ENCODE measurements around the gene OR2J3. TPM values are rescaled to one million over a fixed set of nuclear protein-coding genes. Genes with fewer than 3 reads are reported as not detected.
"Not testable (repeated sequence)": the region's sequence is repeated elsewhere in the genome, so short reads cannot be mapped to it uniquely, and the experiment has no call there.

The OR2J3 gene
- total RNA-seq, 1 donor from 2014 or later: not detected

DNA sequence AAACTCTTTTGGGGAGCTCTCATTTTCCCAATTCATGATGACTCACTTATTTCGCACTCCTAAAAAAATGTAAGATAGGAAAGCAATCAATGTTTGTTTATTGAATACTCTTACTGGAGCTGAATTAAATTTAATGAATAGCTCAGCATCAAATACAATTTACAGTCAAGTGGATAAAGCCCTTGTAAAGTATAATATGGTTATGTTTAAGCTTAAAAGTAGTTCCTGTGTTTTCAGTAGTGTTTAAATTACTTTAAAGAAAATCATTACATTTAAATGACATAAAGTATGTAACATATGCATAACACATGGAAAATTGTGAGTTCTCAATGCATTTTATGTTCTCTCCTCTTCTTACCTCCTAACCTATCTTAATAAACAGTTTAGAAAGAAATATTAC, 20.6 kb upstream of the OR2J3 start, which contains the start of gene OR2B3:
TSS of gene OR2B3 (minus strand) at position 101 of the 400 bp plus-strand sequence. CDS start at position 36, 65 bp downstream.
- TF ChIP-seq CTCF (IDR thresholded peaks at IDR 0.05): no peak
- Mint-ChIP-seq H3K9me3 (ENCODE audit: unreplicated experiment) (no peaks in the 10 kb centered on the region), H3K27me3 (ENCODE audit: unreplicated experiment) (no peaks in the 10 kb centered on the region), H3K4me1 (ENCODE audit: unreplicated experiment) (no peaks in the 10 kb centered on the region), H3K36me3 (ENCODE audit: unreplicated experiment) (no peaks in the 10 kb centered on the region), H3K27ac (ENCODE audit: unreplicated experiment) (no peak within 1 kb of the TSS), H3K4me3 (ENCODE audit: unreplicated experiment) (no peak within 1 kb of the TSS)
- DNase-seq (ENCODE audit: extremely low spot score, unreplicated experiment): no peak

DNA sequence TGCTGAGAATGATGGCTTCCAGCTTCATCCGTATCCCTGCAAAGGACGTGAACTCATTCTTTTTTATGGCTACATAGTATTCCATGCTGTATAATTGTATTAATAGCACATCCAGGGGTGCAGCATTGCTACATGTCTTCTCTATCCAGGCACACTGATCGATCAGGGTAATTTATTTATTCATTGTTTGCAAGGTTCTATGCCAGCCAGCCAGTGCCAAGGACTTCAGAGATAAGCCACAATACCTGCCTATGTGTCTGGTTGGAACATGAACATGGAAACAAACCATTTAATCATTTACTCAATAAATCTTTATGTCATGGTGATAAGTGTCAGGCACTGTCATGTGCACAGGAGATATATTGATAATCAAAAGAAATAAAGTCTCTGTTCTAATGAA, 14.9 kb upstream of the OR2J3 start:
- DNase-seq (ENCODE audit: extremely low spot score, unreplicated experiment): no peak
- Mint-ChIP-seq H3K27ac (ENCODE audit: unreplicated experiment) (no peak overlapping the region), H3K9me3 (ENCODE audit: unreplicated experiment) (no peaks in the 10 kb centered on the region), H3K4me3 (ENCODE audit: unreplicated experiment) (no peak overlapping the region), H3K27me3 (ENCODE audit: unreplicated experiment) (peaks cover 8% of the 10 kb centered on the region), H3K4me1 (ENCODE audit: unreplicated experiment) (no peaks in the 10 kb centered on the region), H3K36me3 (ENCODE audit: unreplicated experiment) (no peaks in the 10 kb centered on the region)
- no peak for TF ChIP-seq CTCF (IDR thresholded peaks at IDR 0.05)

GRCh38 chr6:29097803-29098202, 10.1 kb upstream of the OR2J3 start:
- no peak for DNase-seq (ENCODE audit: extremely low spot score, unreplicated experiment)
- Mint-ChIP-seq H3K9me3 (ENCODE audit: unreplicated experiment) (no peaks in the 10 kb centered on the region), H3K27ac (ENCODE audit: unreplicated experiment) (no peak overlapping the region), H3K4me3 (ENCODE audit: unreplicated experiment) (no peak overlapping the region), H3K36me3 (ENCODE audit: unreplicated experiment) (no peaks in the 10 kb centered on the region), H3K27me3 (ENCODE audit: unreplicated experiment) (peaks cover 8% of the 10 kb centered on the region), H3K4me1 (ENCODE audit: unreplicated experiment) (no peaks in the 10 kb centered on the region)
- no peak for TF ChIP-seq CTCF (IDR thresholded peaks at IDR 0.05)

DNA sequence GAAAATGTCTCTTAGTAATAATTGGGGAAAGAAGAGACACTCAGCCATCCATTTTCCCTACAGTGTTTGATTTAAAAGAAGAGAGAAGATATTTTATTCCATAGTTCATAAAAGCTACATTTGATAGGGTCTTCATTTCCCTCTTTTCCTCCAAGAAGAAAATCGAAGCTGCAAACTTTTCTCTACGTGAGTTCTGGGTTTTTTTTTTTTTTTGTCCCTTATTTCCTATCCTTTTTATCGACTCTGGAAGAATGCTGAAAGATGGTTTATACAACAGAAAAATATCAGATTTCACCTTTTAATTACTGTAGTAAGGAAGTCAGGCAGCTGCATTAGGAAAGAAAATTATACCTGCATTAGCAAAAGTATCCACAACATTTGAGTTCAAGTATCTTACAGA, 8.7 kb upstream of the OR2J3 start, which contains the start of gene OR2J1:
TSS of gene OR2J1 (plus strand) at position 301 of the 400 bp plus-strand sequence. CDS start 1,453 bp downstream, outside the sequence.
- H3K9me3 Mint-ChIP-seq (ENCODE audit: unreplicated experiment): no peaks in the 10 kb centered on the region
- no peak for DNase-seq (ENCODE audit: extremely low spot score, unreplicated experiment)
- H3K27ac Mint-ChIP-seq (ENCODE audit: unreplicated experiment): no peak within 1 kb of the TSS
- no peaks in the 10 kb centered on the region for H3K4me1 Mint-ChIP-seq (ENCODE audit: unreplicated experiment)
- TF ChIP-seq CTCF (IDR thresholded peaks at IDR 0.05): no peak
- H3K27me3 Mint-ChIP-seq (ENCODE audit: unreplicated experiment): peaks cover 8% of the 10 kb centered on the region
- H3K4me3 Mint-ChIP-seq (ENCODE audit: unreplicated experiment): no peak within 1 kb of the TSS
- H3K36me3 Mint-ChIP-seq (ENCODE audit: unreplicated experiment): no peaks in the 10 kb centered on the region

DNA sequence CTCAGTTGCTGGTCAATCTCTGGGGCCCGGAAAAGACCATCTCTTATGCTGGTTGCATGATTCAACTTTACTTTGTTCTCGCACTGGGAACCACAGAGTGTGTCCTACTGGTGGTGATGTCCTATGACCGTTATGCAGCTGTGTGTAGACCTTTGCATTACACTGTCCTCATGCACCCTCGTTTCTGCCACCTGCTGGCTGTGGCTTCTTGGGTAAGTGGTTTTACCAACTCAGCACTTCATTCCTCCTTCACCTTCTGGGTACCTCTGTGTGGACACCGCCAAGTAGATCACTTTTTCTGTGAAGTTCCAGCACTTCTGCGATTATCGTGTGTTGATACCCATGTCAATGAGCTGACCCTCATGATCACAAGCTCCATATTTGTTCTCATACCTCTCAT, 4.3 kb downstream of the OR2J3 start:
- DNase-seq (ENCODE audit: extremely low spot score, unreplicated experiment): no peak
- peaks cover 5% of the 10 kb centered on the region for H3K27me3 Mint-ChIP-seq (ENCODE audit: unreplicated experiment)
- H3K4me1 Mint-ChIP-seq (ENCODE audit: unreplicated experiment): no peaks in the 10 kb centered on the region
- H3K9me3 Mint-ChIP-seq (ENCODE audit: unreplicated experiment): no peaks in the 10 kb centered on the region
- no peak overlapping the region for H3K4me3 Mint-ChIP-seq (ENCODE audit: unreplicated experiment)
- H3K27ac Mint-ChIP-seq (ENCODE audit: unreplicated experiment): no peak overlapping the region
- no peaks in the 10 kb centered on the region for H3K36me3 Mint-ChIP-seq (ENCODE audit: unreplicated experiment)
- TF ChIP-seq CTCF (IDR thresholded peaks at IDR 0.05): no peak

DNA sequence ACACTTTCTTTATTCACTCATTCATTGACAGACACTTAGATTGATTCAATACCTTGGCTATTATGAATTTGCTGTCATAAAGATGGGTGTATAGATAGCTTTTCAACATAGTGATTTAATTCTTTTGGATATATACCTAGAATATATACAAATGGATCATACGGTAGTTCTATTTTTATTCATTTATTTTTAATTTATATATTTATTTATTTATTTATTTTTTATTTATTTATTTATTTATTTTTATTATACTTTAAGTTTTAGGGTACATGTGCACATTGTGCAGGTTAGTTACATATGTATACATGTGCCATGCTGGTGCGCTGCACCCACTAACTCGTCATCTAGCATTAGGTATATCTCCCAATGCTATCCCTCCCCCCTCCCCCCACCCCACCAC, 7.1 kb downstream of the OR2J3 start:
- H3K27ac Mint-ChIP-seq (ENCODE audit: unreplicated experiment); H3K36me3 Mint-ChIP-seq (ENCODE audit: unreplicated experiment); H3K9me3 Mint-ChIP-seq (ENCODE audit: unreplicated experiment); H3K27me3 Mint-ChIP-seq (ENCODE audit: unreplicated experiment); DNase-seq (ENCODE audit: extremely low spot score, unreplicated experiment); H3K4me3 Mint-ChIP-seq (ENCODE audit: unreplicated experiment); H3K4me1 Mint-ChIP-seq (ENCODE audit: unreplicated experiment): not testable (repeated sequence)
